TTC549 (cell line): ENCODE data around the gene UBE2J1.
A peak's percentile ranks its signal among the peaks of the same experiment; 100 is the strongest.
"Not testable (repeated sequence)": the region's sequence is repeated elsewhere in the genome, so short reads cannot be mapped to it uniquely, and the experiment has no call there.

Experiments
- FAIRE-seq: peaks from 2 replicates; lab custom pipeline; 2012; peaks lifted over from hg19 to GRCh38; lab: Jason Lieb, UNC

The UBE2J1 gene, protein sequence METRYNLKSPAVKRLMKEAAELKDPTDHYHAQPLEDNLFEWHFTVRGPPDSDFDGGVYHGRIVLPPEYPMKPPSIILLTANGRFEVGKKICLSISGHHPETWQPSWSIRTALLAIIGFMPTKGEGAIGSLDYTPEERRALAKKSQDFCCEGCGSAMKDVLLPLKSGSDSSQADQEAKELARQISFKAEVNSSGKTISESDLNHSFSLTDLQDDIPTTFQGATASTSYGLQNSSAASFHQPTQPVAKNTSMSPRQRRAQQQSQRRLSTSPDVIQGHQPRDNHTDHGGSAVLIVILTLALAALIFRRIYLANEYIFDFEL

DNA sequence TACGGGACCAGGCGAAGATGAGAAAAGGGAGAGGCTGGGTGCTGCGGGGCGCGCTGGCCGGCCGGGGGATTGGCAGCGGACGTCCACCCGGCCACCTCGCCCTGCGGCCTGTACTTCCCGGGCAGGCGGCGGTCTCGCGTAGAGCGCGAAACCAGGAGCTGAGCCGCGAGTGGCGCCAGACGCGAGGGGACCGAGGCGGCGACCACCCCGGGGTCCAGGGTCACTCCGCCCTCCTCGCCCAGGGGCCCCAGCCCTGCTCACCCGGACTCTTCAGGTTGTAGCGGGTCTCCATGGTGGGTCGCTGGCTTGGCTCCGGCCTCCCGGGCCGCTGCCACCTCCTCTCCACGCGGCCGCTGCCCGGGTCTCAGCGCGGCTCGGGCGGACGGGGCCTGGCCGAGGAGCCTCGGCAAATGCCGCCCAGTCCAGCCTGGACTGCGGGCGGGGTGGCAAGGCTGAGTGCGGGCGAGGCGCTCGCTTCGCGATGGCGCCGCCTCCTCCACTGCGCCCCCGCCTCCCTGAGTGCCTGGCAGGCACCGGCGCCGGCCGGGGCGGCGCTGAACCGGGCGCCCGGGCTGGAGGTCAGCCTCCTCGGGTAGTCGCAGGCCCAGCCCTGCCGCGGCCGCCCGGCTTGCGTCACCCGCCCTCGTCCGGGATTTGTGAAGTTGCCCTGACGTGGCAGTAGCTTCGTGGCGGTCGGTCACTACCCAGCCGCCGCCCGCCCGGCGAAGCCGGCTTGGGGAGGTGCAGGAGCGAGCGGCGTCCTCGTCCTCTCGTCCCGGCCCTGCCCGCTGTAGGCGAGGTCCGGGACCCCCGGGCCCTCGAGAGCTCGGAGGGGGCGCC is at the start of gene UBE2J1:
Gene UBE2J1, minus strand, starts transcription at position 445 of the 840 bp plus-strand sequence. Its CDS starts 153 bp downstream, at position 292.
- FAIRE-seq: no peak

DNA sequence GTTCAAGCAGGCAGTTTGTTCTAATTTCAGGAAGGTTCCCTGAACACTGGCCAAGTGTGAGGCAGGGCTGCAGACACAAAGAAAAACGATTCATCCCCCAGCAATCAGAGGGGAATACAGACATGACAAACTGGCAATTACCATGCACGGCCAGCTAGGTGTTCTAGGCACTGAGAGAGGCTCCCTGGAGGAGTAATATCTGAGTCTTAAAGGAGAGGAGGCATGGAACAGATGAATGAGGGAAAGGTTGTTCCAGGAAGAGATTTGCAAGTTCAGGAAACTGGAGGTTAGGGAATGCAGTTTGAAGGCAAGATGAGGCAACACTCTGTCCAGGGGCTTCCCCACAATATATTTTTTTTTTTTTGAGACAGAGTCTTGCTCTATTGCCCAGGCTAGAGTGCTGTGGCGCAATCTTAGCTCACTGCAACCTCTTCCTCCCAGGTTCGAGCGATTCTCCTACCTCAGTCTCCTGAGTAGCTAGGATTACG is 48.4 kb upstream of the UBE2J1 start:
- FAIRE-seq: no peak

DNA sequence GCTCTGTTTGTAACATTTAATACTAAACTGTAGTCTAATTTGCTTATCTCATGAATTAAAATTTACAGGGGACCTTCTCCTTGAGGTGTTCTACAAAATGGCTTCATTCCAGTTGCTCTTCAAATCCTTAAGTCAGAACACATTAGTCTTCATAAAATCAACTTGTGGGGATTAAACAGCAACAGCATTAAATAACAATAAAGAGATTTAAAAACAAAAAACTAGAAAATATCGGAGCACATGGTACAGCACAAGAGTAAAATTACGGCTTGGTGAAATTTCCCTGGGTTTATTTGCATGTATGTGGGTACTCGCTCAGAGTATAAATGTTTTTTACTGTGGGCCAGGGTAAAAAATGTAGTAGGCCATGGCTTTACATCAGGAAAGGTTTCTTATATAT is 47.5 kb upstream of the UBE2J1 start:
- no peak for FAIRE-seq

DNA sequence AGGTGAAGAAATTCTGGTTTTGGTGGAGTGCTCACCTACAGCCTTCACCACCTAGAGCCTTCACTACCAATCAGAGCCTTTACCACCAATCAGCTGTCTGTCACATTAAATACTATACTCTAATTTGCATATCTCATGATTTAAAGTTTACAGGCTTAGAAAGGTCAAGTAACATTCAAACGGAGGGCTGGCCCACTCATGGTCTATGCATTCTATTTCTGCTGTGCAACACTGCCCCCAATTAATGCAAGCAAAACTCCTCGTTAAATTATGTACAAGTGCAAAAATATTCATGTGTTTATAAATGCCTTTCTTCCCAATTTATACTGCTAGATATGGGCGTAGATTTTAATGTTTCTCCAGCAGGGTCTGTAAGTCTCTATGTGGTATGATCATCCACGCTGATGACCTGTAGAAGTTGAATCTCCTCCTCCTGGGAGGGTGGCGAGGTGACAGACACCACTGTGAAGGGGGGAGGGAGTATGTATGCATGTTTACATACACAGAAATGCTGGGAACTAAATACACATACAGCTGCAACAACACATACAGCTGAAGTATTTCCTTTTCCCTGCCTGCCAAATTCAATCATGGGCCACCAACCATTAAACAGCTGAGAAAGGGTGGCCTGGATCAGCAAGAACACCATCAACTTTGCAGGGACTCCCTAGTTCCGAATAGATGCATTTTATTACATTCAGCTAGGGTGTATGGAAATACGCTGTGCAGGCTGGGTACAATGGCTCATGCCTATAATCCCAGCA is 46.4 kb upstream of the UBE2J1 start:
- no peak for FAIRE-seq

DNA sequence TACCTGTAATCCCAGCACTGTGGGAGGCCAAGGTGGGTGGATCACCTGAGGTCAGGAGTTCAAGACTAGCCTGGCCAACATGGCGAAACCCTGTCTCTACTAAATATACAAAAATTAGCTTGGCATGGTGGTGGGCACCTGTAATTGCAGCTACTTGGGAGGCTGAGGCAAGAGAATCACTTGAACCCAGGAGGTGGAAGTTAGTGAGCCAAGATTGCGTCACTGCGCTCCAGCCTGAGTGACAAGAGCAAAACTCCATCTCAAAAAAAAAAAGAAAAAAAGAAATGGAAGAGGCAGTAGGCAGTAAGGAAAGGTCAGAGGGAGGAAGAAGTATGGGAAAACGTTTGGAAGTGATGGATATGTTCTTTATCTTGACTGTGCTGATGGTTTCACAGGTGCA is 45.4 kb upstream of the UBE2J1 start:
- not testable (repeated sequence) for FAIRE-seq

DNA sequence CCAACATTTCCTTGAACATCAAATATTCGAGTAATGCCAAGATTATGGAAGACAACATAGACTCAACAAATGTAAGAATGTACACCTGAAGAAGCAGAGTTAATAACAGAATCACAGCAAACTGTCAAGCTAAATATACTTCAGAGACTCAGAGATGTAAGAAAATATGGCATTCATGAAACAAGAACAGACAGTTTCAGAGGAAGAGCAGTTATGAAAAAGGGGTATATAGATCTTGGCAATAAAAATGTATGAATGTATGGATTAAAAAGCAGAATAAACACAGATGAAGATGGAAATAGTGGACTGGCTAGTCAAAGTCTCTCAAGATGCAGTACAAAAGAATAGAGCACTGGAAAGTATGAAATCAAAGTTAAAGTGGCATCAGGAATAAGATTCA is 41.1 kb upstream of the UBE2J1 start:
- no peak for FAIRE-seq

DNA sequence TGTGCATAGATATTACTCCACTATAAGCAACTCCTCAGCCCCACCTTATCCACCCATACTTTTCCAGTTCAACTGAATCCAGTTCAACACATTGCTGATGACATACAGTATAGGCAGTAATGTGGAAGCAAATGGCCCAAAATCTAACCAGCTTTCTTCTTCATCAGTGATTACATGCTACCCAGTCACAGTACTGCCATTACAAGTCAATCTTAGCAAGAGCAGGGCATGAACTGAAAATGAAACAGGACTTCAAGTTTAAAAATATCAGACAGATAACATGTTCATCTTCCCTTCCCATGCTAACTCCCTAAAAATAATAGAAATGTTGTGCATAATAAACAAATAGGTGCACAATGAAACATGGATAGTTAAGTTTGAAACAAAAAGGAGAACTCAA is 40.3 kb upstream of the UBE2J1 start:
- FAIRE-seq: no peak

DNA sequence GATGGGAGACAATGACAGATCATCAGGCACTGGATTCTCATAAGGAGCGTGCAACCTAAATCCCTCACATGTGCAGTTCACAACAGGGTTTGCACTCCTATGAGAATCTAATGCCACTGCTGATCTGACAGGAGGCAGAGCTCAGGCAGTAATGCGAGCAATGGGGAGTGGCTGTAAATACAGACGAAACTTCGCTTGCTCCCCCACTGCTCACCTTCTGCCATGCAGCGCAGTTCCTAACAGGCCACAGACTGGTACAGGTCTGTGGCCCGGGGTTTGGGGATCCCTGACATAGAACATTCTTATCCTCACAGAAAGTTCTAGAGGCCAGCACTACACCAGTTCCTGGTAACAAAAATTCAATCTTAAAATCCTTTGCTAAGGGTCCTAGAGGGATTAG is 36.3 kb upstream of the UBE2J1 start:
- no peak for FAIRE-seq

DNA sequence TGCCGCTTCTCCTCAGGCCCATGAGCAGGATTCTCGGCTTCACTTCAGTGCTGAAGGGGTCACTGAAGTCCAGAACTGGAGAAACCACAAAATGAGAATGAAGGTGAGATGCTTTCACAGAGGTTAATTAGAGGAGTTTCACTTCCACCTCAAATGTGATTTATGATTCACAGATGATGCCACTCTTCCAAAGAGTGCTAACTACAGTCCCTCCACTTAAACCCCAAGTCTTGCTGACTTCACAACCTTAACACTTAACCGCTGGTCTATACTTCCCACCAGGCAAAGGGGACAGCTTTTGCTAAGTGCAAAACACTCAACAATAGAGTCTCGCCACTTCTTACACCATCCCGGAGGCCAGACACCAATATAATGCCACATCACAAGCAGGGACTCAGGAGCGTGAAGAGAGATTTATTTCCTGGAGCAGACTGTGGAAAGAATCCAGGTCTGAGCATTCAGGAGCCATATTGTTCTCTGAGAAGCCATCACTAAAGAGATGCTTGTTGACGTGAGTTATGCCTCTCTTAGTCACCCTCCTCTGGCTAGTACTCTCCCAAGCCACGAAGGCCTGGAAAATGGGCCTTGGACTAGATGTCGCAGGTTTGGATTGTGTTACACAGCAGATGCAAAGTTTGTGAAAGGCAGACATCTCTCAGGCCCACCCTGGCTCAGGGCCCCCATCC is 35.1 kb upstream of the UBE2J1 start:
- FAIRE-seq: no peak

DNA sequence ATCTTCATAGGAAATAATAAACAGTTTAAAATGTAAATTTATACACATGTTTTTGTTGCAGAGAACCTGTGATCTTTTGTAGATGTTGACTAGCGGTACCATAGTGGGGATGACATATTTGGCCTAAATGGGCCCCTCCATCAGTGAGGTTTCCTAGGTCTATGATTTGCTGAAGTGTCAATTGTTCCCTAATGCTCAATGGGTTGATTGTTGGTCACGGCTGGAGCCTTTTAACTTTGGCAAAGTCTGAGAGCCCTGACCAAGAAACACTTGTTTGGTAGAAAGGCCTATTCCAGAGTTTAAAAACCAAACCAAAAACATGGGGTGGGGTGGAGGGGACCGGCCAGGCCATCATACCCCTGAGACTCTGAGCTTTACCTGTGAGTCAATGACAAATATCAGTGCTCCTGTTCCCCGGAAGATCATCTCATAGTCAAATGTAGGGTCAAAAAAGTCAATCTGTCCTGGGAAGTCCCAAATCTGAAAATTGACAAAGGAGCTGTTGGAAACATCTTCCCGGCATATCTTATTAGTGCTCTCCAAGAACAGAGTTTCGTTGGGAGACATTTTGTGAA is 34.5 kb upstream of the UBE2J1 start:
- FAIRE-seq: no peak

DNA sequence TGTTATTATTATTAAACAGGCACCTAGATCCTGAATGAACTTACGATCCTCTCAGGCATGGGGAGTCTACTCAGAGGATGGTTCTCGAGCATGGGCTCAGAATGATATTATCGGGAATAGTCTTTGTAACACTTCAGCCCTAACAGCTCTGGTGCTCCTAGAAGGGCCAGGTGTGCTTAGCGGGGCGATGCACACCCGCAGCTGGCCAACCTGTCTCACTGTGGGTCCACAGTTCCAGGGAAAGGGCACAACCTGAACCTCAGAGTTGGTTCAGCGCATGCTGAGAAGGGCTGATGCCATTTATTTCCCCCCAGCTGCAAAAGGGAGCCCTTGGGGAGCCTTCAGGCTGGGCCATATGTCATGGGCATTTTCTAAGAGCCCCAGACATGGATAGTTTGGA is 33.3 kb upstream of the UBE2J1 start:
- no peak for FAIRE-seq

DNA sequence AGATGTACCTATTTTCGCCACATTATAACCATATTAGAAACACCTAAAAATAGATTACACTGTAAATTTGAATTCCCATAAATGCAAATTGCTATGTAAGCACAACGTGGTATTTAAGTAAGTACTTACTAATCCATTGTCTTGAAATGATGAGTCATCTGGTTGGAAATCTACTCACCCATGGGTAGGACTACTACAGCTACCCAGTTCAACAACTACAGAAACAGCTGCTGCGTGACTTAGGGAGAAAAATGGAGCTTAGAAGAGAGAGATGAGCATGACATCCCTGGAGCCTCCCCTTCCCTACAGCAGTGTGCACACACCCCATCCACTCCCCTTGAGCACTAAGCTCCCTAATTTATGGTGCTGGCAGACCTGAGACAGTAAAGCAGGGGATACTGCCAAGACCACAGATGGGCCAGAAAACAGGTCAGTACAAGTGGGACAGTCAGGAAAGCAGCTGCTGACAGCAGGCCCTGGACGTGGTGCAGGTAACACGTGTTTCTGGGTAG is 32.7 kb upstream of the UBE2J1 start:
- FAIRE-seq: no peak

DNA sequence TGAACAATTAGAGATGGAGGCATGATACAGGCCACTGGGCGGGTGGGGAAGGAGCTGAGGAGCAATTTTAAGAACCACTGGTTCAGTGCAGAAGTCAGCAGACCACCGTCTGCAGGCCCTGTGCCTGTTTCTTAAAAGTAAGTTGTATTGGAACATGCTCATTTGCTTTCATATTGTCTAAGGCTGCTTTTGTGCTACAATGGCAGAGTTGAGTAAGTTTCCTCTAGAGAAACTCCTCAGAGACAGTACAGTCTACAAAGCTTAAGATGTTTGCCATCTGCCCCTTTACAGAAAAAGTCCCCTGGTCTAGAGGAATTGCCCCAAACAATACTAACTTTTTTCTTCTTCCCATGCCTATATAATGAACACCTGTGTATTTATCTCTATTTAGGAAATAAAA is 28.5 kb upstream of the UBE2J1 start:
- FAIRE-seq: no peak

DNA sequence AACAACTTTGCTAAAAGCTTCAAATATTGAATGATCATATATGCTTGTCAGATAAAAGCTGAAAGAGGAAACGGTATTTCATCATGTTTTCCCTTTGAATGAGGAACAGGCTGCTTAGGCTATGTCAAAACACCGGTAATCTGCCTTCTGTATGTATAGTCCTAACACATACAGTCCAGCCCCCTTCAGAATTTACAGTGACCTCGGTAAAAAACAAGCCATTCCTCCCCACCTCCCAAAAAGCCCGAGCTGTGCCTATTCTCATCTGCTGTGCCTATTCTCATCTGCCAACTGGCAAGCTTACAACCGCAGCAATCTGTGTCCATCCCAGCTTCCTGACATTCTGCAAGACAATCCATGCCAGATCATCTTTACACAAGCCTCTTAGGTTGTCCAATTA is 26.8 kb upstream of the UBE2J1 start:
- FAIRE-seq: no peak

DNA sequence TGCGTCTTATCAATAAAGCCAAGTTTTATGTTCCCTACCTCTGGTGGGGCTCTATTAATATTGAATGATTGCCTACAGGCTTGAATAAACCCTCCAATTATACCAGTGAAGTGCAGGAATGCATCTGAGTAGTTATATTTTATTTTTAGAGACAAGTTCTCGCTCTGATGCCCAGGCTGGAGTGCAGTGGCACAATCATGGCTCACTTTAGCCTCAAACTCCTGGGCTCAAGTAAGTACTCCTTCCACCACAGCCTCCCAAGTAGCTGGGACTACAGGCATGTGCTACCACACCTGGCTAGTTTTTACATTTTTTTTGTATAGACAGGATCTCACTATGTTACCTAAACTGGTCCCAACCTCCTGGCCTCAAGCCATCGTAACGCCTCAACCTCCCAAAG is 26.1 kb upstream of the UBE2J1 start:
- no peak for FAIRE-seq

DNA sequence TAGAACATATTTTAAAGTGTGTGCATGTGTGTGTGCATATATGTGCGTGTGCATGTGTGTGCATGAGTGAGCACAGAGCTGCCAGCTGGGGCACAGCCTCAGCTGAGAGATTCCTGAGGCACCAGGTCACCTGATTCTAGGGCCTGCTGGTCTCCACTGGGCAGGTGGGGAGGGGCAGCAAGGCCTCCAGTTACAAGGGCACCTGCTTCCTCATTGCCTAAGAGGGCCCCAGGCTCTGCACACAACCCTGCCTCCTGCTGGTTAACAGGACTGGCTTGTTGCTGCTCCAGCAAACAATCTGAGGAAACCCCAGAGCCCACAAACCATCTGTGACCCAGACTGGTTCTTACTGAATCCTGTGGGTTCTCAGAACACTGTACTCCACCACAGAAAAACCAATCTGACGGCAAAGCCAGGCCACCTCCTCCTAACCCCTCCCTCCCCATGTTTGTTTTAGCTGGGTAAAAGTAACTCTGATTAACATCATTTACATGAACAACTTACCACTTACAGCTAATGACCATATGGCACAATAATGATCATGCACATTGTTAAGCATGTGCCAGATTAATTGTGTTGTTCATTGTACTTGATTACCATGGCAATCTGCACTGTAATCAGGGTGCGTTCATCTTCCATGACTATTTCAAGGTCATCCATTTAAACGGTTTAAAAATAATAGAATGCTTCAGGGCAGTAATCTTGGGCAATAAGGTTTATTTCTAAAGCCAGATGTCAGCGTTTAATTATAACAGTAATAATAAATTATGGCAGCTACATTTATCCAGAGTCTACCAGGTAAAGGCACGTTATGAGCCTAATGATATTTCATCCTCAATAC is 23.1 kb upstream of the UBE2J1 start:
- FAIRE-seq: no peak

DNA sequence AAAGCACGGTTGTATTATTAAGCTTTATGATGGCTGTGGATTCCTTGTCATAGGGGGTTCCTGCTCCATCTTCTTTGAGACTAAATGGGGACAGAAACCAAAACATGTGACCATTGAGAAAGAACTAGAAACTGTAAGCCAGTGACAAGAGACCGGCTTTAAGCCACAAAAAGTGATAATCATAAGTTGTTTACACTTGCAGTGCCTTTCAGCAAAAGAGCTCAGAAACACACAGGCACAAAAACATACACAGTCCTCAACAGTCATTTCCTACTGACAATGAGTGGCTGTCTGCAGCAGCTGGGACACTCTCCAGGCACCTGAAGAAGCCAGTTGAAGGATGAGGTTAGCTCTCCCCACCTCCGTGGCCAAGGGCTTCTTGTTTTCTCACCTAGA is 20.0 kb upstream of the UBE2J1 start:
- no peak for FAIRE-seq

DNA sequence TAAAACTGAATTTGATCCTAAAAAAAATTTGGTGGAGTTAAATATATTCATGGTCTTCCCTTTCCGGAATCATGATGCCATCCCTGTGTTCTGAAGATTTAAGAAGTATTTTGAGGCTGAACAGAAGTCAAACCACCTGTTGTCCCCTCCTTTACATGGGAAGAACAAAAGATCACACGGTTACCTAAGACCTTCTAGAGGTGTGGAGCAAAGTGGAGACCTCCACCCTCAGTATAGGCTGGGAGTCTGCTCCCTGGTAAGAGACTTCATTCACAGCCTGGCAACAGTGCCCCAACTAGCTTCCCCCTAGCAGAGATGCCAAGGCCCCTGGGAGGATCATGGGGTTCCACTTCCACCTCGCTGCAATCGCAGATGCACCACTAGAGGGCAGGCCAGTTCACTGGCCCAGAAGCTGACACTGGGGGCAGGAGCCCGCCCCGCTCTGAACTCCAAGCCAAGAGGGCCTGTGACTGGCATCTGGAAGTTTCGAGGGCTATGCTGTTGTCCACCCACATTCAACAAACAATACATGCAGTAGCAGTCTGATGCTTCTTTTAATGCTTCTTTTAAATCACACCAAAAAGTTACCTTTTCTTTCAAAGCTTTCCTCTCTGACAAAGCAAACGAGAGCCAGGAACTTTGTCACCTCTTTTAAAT is 19.5 kb upstream of the UBE2J1 start:
- FAIRE-seq: no peak

DNA sequence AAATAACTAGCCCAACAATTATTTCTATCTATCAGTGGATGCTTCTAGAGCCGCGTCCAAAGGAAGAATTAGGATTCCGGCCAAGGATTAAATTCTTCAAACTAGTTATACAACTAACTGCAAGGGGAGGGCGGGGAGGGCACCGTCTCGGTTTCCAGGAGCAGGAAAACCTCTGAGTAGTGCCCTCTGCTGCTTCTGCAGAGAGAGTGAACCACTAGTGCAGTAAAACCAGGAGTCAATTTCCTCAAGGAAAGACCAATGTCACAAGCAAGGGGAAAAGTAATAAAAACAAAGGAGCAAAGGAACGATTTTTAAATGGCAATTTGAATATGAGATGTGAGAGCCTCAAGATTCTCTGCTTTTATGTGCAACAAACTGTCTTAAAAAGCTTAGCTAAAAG is 16.5 kb upstream of the UBE2J1 start:
- no peak for FAIRE-seq

DNA sequence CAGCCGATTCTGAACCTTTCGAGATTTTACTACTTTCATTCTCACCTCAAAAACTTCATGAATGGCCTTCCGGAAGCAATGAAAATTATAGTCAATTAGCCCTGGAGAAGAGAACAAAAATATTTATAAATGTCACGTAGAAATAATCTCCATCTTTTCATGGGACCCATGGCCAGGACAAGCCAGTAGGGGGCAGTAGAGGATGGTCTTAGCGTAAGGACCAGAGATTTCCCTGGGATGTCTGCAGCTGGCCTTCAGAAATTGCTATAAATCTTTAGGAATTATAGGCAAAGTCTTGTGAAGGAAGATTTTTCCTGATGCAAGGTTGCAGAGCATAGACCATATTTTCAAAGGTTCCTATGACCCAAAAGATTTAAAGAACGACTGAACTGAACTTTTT is 15.6 kb upstream of the UBE2J1 start:
- peak; percentile 76 for FAIRE-seq
